Subcutaneous adipose tissue (tissue), 4 donors: Measurements from ENCODE around the gene PLEKHF1. TPM values are rescaled to one million over a fixed set of nuclear protein-coding genes. Genes with fewer than 3 reads are reported as not detected.

Experiments
- total RNA-seq, 4 donors: library from RNA; depleted of rRNA; stranded (reverse); fragments of >200 nt; gene quantifications; one replicate each; pipeline ENCODE4 v1.1.0, GENCODE V29; 2016
- TF ChIP-seq, protein P1 (sequence below): fragments of 450-650 bp; IDR thresholded peaks from one replicate; pipeline ENCODE4 v1.5.1; 2016; ENCODE audit warnings: low read depth, mild to moderate bottlenecking, control low read depth, antibody characterized with exemption, moderate library complexity

Gene PLEKHF1
- total RNA-seq, 4 donors from 2014 or later, result 18.1 to 51.6 (median 34.9) TPM

DNA sequence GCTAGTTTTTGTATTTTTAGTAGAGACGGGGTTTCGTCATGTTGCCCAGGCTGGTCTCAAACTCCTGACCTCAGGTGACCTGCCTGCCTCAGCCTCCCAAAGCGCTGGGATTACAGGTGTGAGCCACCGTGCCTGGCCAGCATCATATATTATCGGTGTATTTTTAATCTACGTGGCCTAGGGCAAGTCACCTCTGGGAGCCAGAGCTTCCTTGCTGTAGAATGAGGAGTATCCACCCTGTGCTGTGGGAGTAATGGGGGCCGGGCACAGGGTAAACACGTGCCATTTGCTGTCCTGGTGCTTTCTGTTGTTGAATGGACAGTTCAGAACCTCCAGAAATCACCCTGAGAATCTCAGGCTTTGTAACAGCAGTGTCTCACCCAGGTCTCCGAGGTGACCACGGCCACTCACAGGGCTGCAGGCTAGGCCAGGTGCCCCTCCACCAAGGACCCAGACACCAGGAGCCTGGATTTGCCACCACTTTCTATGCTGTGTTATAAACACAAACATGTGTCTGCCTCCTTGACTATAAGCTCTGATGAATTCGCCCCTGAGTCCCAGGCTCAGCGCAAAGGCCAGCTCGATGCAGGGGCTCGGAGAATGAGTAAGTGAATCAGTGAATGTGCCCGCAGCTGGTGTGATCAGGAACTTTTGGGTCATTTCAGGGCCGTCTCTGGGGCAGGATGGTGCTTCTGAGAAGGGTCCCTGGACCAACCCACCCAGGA is 36.4 kb upstream of the PLEKHF1 start:
- TF ChIP-seq, protein P1, sequence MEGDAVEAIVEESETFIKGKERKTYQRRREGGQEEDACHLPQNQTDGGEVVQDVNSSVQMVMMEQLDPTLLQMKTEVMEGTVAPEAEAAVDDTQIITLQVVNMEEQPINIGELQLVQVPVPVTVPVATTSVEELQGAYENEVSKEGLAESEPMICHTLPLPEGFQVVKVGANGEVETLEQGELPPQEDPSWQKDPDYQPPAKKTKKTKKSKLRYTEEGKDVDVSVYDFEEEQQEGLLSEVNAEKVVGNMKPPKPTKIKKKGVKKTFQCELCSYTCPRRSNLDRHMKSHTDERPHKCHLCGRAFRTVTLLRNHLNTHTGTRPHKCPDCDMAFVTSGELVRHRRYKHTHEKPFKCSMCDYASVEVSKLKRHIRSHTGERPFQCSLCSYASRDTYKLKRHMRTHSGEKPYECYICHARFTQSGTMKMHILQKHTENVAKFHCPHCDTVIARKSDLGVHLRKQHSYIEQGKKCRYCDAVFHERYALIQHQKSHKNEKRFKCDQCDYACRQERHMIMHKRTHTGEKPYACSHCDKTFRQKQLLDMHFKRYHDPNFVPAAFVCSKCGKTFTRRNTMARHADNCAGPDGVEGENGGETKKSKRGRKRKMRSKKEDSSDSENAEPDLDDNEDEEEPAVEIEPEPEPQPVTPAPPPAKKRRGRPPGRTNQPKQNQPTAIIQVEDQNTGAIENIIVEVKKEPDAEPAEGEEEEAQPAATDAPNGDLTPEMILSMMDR, result no peak

GRCh38 chr19:29629836-29630534 is 35.3 kb upstream of the PLEKHF1 start:
- TF ChIP-seq, protein P1, result no peak

DNA sequence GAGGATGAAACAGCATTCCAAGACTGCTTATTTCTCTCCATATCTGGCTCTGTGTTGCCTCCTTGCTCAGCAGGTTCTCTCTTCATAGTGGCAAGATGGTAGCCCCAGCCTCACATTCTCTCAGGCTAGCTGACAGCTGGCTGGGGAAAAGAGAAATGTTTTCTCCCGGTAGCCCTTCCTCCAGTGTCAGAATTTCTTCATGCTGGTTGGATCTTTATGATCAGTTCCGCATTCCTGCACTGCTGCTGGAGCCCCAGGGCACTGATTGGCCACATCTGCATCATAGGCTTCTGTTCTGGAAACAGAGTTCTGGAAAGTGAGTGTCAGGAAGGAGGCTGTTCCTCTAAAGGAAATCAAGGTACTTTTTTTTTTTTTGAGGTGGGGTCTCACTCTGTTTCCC is 34.6 kb upstream of the PLEKHF1 start:
- TF ChIP-seq, protein P1, result no peak

- TF ChIP-seq, protein P1, result no peak
These were observed 33.8 kb upstream of the PLEKHF1 start for GRCh38 chr19:29631450-29631849.

- TF ChIP-seq, protein P1, result no peak
These were observed 31.3 kb upstream of the PLEKHF1 start for GRCh38 chr19:29634002-29634401.

DNA sequence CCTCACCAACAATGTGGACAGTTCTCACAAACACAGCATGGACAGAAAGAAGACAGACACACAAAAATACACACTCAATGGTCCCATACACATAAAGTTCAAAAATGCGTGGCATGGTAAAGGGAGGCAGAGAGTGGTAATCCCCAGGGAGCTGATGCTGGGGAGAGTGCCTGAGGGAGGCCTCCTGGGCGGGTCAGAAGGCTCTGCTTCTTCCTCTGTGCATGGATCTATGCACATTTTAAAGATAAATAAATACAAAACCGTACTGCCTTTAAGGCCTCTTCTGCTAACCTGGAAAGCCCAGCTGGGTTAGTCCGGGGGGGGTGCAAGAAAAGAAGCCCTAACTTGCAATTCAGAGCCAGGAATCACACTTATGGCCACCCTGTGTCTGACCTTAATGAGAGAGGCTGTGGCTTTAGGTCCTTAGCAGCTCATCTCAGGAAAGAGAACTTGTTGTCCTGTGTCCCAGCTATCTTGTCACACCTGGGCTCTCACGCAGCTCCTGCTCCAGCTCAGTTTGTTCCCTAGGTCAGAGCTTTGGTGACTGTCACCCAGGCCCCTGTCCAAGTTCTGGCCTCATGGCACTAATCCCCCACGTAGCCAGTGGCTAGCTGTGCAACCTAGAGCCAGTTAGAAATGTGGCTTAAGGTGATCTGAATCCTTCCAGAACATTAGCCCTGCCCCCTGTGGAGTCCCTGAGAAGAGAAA is 30.7 kb upstream of the PLEKHF1 start:
- TF ChIP-seq, protein P1, result no peak

GRCh38 chr19:29635963-29636362 is 29.3 kb upstream of the PLEKHF1 start:
- TF ChIP-seq, protein P1, result no peak
